ENCODE measurements around the gene LHFPL6.

DNA sequence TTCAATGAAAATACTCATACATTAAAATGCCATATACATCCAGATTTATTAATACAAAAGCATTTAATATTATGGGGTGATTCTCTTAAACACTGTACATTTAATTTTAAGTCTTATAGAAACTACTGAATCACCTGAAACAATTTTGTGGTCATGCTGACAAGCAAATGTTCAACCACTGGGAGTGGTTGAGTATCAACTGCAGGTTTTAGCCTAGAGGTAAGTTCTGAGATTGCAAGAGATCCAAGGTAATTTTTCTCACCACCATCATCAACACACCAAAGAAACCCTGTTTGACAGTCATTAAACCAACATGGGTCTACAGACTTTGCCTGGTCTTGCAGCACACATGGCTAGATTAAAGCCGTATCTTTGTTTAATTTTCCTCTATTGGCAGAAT, 196.3 kb downstream of the LHFPL6 start:
- TF ChIP-seq, protein P1, sequence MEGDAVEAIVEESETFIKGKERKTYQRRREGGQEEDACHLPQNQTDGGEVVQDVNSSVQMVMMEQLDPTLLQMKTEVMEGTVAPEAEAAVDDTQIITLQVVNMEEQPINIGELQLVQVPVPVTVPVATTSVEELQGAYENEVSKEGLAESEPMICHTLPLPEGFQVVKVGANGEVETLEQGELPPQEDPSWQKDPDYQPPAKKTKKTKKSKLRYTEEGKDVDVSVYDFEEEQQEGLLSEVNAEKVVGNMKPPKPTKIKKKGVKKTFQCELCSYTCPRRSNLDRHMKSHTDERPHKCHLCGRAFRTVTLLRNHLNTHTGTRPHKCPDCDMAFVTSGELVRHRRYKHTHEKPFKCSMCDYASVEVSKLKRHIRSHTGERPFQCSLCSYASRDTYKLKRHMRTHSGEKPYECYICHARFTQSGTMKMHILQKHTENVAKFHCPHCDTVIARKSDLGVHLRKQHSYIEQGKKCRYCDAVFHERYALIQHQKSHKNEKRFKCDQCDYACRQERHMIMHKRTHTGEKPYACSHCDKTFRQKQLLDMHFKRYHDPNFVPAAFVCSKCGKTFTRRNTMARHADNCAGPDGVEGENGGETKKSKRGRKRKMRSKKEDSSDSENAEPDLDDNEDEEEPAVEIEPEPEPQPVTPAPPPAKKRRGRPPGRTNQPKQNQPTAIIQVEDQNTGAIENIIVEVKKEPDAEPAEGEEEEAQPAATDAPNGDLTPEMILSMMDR (conservative IDR thresholded peaks at IDR 0.05 in 1 of 2, IDR thresholded peaks at IDR 0.05 in 1 of 2; ENCODE audit: extremely low read depth in 1 of 2, insufficient read depth in 1 of 2, low read depth in 1 of 2, low read length in 2 of 2): peak; percentile 35 to 53
- TF ChIP-seq EZH2 (IDR thresholded peaks at IDR 0.05; ENCODE audit: borderline replicate concordance, low read length): no peak

Data from mammary epithelial cell (primary cell).